Measurements from ENCODE around the gene EPS8L2.
A peak's percentile ranks its signal among the peaks of the same experiment; 100 is the strongest.

DNA sequence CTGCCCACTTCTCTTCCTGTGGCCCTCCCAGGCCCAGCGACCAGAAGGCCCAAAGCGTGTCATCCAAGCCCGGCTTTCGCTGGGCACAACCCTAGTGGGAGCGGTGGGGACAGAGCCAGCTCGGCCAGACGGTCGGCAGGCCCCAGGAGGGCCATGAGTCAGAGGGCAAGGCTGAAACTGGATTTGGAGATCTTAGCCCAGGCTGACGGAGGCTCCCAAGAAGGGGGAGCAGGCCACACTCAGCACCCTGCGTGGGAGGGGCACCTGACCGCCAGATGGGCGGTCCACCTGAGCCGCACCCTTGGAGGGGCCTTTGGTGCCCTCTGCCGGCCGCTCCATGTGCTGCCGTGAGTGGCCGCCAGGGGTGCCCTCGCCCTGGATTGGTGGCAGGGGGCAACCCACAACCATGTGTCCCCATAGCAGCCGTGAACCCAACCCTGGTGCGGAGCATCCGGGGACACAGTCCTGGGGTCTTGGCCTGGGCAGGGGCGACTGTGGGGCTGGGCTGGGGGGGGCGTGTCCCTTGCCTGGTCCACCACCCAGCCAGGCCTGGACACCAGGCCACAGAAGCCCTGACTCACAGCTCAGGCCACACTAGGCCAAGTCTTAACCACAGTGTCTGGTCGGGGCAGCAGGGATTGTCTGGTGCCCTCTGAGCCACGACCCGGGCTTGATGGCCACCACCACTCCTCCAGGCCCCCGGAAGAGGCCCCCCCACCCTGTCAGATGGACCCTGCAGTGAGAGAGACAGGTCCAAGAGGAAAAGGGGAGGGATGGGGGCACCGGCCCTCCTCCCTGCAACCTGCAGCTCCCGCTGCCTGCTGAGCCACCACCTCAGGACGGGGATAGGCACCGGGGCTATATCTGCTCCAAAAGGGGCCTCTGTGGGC, 22.1 kb downstream of the EPS8L2 start:
- TF ChIP-seq POLR2AphosphoS5 (IDR thresholded peaks at IDR 0.05), result peak; percentile 70
- TF ChIP-seq, protein P1, sequence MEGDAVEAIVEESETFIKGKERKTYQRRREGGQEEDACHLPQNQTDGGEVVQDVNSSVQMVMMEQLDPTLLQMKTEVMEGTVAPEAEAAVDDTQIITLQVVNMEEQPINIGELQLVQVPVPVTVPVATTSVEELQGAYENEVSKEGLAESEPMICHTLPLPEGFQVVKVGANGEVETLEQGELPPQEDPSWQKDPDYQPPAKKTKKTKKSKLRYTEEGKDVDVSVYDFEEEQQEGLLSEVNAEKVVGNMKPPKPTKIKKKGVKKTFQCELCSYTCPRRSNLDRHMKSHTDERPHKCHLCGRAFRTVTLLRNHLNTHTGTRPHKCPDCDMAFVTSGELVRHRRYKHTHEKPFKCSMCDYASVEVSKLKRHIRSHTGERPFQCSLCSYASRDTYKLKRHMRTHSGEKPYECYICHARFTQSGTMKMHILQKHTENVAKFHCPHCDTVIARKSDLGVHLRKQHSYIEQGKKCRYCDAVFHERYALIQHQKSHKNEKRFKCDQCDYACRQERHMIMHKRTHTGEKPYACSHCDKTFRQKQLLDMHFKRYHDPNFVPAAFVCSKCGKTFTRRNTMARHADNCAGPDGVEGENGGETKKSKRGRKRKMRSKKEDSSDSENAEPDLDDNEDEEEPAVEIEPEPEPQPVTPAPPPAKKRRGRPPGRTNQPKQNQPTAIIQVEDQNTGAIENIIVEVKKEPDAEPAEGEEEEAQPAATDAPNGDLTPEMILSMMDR (IDR thresholded peaks at IDR 0.05), result peak; percentile 94 to 99 (median 97)
- TF ChIP-seq POLR2A (IDR thresholded peaks at IDR 0.05), result no peak

Data from prostate gland (tissue), 2 donors.